ENCODE measurements around the gene FAM162B. TPM values are rescaled to one million over a fixed set of nuclear protein-coding genes. Genes with fewer than 3 reads are reported as not detected.
A peak's percentile ranks its signal among the peaks of the same experiment; 100 is the strongest.

The FAM162B gene
- total RNA-seq, 1 donor from 2014 or later, result 0.23 TPM

DNA sequence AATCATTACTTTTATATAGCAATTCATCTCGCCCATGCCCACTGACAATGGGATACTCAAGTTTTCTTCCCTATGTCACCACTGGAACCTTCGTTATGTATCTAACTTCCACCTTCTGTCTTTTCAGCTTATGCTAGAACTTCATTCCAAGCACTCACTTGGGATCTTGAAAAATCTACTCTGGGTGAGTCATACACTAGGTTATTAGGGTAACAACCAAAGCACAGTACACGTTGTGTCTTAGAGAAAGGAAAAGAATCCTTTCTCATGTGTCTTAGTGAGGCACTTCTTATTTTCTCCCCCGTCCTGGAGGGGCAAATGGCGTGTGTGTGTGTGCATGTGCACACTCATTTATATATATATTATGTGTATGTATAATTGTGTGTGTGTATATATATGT lies 18.3 kb upstream of the FAM162B start:
- no peak overlapping the region for H3K4me3 ChIP-seq (ENCODE audit: low read depth, low read length)
- TF ChIP-seq, protein P1, sequence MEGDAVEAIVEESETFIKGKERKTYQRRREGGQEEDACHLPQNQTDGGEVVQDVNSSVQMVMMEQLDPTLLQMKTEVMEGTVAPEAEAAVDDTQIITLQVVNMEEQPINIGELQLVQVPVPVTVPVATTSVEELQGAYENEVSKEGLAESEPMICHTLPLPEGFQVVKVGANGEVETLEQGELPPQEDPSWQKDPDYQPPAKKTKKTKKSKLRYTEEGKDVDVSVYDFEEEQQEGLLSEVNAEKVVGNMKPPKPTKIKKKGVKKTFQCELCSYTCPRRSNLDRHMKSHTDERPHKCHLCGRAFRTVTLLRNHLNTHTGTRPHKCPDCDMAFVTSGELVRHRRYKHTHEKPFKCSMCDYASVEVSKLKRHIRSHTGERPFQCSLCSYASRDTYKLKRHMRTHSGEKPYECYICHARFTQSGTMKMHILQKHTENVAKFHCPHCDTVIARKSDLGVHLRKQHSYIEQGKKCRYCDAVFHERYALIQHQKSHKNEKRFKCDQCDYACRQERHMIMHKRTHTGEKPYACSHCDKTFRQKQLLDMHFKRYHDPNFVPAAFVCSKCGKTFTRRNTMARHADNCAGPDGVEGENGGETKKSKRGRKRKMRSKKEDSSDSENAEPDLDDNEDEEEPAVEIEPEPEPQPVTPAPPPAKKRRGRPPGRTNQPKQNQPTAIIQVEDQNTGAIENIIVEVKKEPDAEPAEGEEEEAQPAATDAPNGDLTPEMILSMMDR (conservative IDR thresholded peaks at IDR 0.05; ENCODE audit: low read depth, low read length), result no peak
- DNase-seq (ENCODE audit: low read depth), result no peak

DNA sequence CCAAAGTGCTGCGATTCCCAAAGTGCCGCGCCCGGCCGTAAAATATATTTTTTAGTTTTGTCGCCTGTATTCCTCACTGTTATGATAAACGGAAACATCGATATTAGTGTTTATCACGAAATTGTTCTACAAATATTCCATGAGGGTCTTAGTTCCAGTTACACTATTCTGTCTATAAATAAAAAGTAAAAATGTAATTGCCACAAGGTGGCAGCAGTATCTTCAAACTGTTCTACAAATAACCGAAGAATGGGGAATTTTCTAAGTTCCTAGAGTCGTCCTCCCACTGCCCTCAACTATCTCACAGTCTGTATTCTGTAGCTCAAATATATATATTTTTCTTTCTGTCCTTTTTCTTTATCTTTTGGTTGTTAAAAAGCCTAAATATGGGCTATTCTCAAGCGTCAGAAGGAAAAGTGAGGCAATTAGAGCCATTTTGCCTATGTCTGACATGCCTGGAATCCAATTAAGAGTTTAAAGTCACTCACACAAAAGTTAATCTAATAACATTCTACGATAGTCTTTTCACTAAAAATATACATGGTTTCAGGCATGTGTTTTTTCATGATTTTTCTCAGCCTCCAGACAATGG lies 14.2 kb upstream of the FAM162B start:
- no peak overlapping the region for H3K4me3 ChIP-seq (ENCODE audit: low read depth, low read length)
- TF ChIP-seq, protein P1 (conservative IDR thresholded peaks at IDR 0.05; ENCODE audit: low read depth, low read length), result peak; percentile 57
- DNase-seq (ENCODE audit: low read depth), result no peak

DNA sequence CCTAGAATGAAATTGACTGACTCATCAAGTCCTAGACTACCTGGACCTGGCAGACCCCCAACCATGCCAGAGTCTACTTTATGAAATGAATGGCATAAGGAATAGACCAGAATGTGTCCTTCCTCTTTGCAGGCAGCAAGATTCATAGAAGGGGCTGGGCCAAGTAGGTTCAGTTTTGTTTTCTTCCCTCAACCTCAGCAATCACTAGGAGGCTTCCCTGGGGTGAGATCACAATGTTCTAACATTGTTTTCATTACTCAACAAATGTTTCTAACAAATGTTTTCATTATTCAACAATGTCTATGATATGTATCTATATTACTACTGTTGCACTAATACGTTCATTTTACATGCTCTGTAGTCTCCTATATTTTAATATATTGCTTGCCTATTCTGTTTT lies 8.4 kb upstream of the FAM162B start:
- H3K4me3 ChIP-seq (ENCODE audit: low read depth, low read length), result no peak overlapping the region
- no peak for DNase-seq (ENCODE audit: low read depth)
- TF ChIP-seq, protein P1 (conservative IDR thresholded peaks at IDR 0.05; ENCODE audit: low read depth, low read length), result no peak

DNA sequence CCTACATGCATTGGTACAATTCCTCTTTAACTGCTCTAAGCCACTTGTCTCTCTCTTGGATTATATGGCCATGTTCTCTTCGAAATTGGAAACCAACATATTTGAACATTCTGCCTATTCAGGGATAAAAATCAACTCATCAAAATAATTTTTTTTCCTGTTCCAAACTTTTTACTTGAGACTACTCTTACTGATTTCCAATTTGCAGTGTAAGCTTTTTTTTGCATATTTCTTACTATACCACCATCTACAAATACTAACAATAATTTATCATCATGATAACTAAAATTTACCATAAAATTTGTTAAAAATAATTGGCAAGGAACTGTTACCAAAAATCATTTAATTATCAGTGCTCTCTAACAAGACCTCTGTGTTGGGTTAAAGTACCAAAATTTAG lies 6.9 kb upstream of the FAM162B start:
- TF ChIP-seq, protein P1 (conservative IDR thresholded peaks at IDR 0.05; ENCODE audit: low read depth, low read length), result no peak
- H3K4me3 ChIP-seq (ENCODE audit: low read depth, low read length), result no peak overlapping the region
- no peak for DNase-seq (ENCODE audit: low read depth)

DNA sequence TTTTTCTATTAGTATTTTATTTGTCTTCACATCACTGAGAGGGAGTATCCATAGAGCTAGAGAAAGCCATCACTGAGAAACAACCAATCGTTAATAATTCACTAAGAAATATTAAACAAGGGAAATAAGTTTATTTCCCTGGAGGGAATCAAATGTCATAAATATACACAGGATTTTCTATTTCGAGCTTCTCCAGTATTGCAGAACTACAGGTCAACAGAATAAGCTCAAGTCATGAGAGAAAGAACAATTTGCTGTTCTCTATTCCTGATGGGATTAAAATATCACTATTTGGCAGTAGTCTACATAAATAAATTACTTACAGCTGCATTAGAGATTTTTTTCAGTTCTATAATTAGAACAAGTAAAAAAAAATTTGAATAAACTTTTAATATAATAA lies 2.2 kb upstream of the FAM162B start:
- DNase-seq (ENCODE audit: low read depth), result no peak
- no peak overlapping the region for H3K4me3 ChIP-seq (ENCODE audit: low read depth, low read length)
- TF ChIP-seq, protein P1 (conservative IDR thresholded peaks at IDR 0.05; ENCODE audit: low read depth, low read length), result no peak

DNA sequence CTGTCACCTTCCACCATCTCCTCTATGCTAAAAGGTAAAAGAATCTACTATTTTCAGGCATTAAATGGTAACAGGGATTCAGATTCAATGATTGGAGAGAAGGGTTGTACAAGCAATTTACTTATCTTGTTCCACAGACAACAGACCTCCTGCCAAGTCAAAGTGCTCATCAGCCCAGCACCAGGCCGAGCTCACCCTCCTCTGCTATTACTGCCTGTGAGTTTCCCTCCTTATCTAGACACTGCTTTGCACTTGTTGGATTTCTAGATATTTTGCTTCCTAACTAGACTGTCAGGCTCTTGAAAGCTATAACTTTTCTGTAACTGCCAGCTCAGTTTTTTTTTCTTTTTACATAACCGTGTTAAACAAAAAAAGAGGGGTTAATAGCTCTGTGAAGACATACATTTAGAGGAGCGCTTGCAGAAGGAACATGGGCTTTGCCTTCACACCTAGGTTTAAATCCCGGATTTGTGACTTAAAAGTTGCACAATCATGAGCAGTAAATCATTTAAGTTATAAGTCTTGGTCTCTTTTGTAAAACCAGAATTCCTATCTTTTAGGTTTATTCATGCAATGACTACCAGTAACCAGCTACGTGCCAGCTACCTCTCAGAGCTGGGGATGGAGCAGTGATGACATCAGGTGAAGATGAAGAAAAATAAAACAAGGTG lies 1.1 kb upstream of the FAM162B start:
- DNase-seq (ENCODE audit: low read depth), result no peak
- TF ChIP-seq, protein P1 (conservative IDR thresholded peaks at IDR 0.05; ENCODE audit: low read depth, low read length), result no peak
- no peak overlapping the region for H3K4me3 ChIP-seq (ENCODE audit: low read depth, low read length)

DNA sequence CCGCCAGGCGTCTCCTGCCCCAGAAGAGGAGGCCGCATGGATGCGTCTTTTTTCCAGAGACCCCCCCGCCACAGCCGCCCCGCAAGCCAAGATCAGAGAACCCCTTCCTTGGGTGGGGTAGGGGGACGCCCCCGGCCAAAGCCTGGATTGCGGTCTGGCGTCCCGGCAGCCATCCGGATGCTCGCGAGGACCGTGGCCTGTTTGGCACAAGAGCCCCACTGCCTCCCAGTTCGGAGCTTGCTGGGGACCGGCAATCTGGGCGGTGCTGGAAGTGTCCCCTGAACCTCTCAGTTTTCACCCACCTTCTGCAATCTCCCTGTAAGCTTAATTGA lies 924 bp downstream of the FAM162B start:
- no peak for DNase-seq (ENCODE audit: low read depth)
- TF ChIP-seq, protein P1 (conservative IDR thresholded peaks at IDR 0.05; ENCODE audit: low read depth, low read length), result no peak

More for the DNA sequence above, 924 bp downstream of the FAM162B start:
- peak overlapping the region; percentile 35 for H3K4me3 ChIP-seq (ENCODE audit: low read depth, low read length)
